H1 (cell line): ENCODE measurements around the gene GALNTL6. TPM values are rescaled to one million over a fixed set of nuclear protein-coding genes. Genes with fewer than 3 reads are reported as not detected.

Experiments
- CTCF ChIA-PET: fragments of 300-600 bp; sonication (Branson Sonifier 250); formaldehyde crosslinking; loops from one replicate; lab custom pipeline; 2021; ENCODE audit not compliant: partially characterized antibody; lab: Charles Lee
- POLR2A ChIA-PET: fragments of 300-600 bp; sonication (Branson Sonifier 250); formaldehyde crosslinking; loops from one replicate; lab custom pipeline; 2021; ENCODE audit warnings: inconsistent platforms; ENCODE audit not compliant: partially characterized antibody; lab: Charles Lee
- DNase-seq, 2 experiments: peaks; one replicate each; pipeline versions ENCODE4 v3.0.0 to v3.0.0-alpha.2; 2010 to 2022; ENCODE audit warnings: low spot score in 2 of 2, low read depth in 1 of 2, mixed read lengths in 1 of 2
- FAIRE-seq: peaks from 2 replicates; lab custom pipeline; 2011; peaks lifted over from hg19 to GRCh38; lab: Jason Lieb, UNC
- H2AFZ ChIP-seq: 2 replicates; pipeline ENCODE4 v1.8.1; 2012; ENCODE audit warnings: low read length, inconsistent platforms
- H2AK5ac ChIP-seq: 2 replicates; pipeline ENCODE4 v1.6.1; 2013; ENCODE audit warnings: low read depth, low read length
- H2BK120ac ChIP-seq: replicated peaks from 2 replicates; pipeline ENCODE3; 2013; ENCODE audit warnings: low read depth, low read length, inconsistent platforms
- H2BK12ac ChIP-seq: 2 replicates; pipeline ENCODE4 v1.6.1; 2013; ENCODE audit warnings: low read depth, low read length
- H2BK15ac ChIP-seq: 2 replicates; pipeline ENCODE4 v1.6.1; 2013; ENCODE audit warnings: low read length
- H2BK20ac ChIP-seq: 2 replicates; pipeline ENCODE4 v1.6.1; 2013; ENCODE audit warnings: low read length
- H2BK5ac ChIP-seq: 2 replicates; pipeline ENCODE4 v1.6.1; 2013; ENCODE audit warnings: low read depth, low read length
- H3K14ac ChIP-seq: 2 replicates; pipeline ENCODE4 v1.6.1; 2013; ENCODE audit warnings: inconsistent platforms; ENCODE audit not compliant: insufficient read length
- H3K18ac ChIP-seq: 2 replicates; pipeline ENCODE4 v1.6.1; 2013; ENCODE audit warnings: low read length; ENCODE audit errors: extremely low read depth
- H3K23ac ChIP-seq: 2 replicates; pipeline ENCODE4 v1.6.1; 2013; ENCODE audit warnings: inconsistent platforms; ENCODE audit not compliant: insufficient read length
- H3K23me2 ChIP-seq: 2 replicates; pipeline ENCODE4 v1.6.1; 2013; ENCODE audit warnings: low read depth, low read length
- H3K27ac ChIP-seq: 2 replicates; pipeline ENCODE4 v1.6.1; 2011; ENCODE audit warnings: low read depth, low read length, inconsistent platforms
- H3K27me3 ChIP-seq, 4 experiments: replicated peaks in 1 of 4; 1 replicate in 1 of 4; 2 replicates in 3 of 4; pipeline versions ENCODE4 v1.6.1 to v1.8.1; 2011 to 2013; ENCODE audit warnings: low read length in 3 of 4, mild to moderate bottlenecking in 3 of 4, inconsistent platforms in 2 of 4, mixed read lengths in 2 of 4, moderate library complexity in 1 of 4; ENCODE audit not compliant: control insufficient read depth in 3 of 4, insufficient read depth in 3 of 4; ENCODE audit errors: extremely low read depth in 1 of 4
- H3K36me3 ChIP-seq, 4 experiments: 2 replicates each; pipeline versions ENCODE4 v1.6.1 to v1.8.1; 2011 to 2013; ENCODE audit warnings: mild to moderate bottlenecking in 4 of 4, low read length in 3 of 4, moderate library complexity in 2 of 4, control low read depth in 1 of 4, inconsistent platforms in 1 of 4; ENCODE audit not compliant: insufficient read depth in 4 of 4, control insufficient read depth in 2 of 4
- H3K4ac ChIP-seq: replicated peaks from 2 replicates; pipeline ENCODE3; 2013; ENCODE audit warnings: low read length, low read depth, mixed read lengths, inconsistent platforms; ENCODE audit not compliant: insufficient read length
- H3K4me1 ChIP-seq, 4 experiments: replicated peaks in 1 of 4; 1 replicate in 1 of 4; 2 replicates in 3 of 4; pipeline versions ENCODE4 v1.6.1 to v1.8.1; 2011 to 2013; ENCODE audit warnings: low read length in 3 of 4, inconsistent platforms in 2 of 4, mixed read lengths in 1 of 4; ENCODE audit not compliant: insufficient read depth in 4 of 4, control insufficient read depth in 3 of 4
- H3K4me2 ChIP-seq, 2 experiments: 2 replicates each; pipeline versions ENCODE4 v1.6.1 to v1.8.1; 2011 to 2013; ENCODE audit warnings: low read depth in 2 of 2, low read length in 2 of 2, control low read depth in 1 of 2, inconsistent platforms in 1 of 2, mild to moderate bottlenecking in 1 of 2; ENCODE audit not compliant: insufficient read depth in 1 of 2
- H3K4me3 ChIP-seq, 4 experiments: fragments of 200-600, 300-600 bp in 1 of 4; sonication (generic), shearing (Covaris generic), sonication (Bioruptor Twin) in 1 of 4; 2 replicates each; pipeline versions ENCODE4 v1.5.1 to v1.8.1; 2011 to 2016; ENCODE audit warnings: low read length in 4 of 4, low read depth in 3 of 4, control low read depth in 2 of 4, inconsistent platforms in 2 of 4, mild to moderate bottlenecking in 2 of 4, mixed read lengths in 1 of 4, moderate library complexity in 1 of 4; ENCODE audit not compliant: insufficient read depth in 2 of 4; ENCODE audit errors: extremely low read depth in 1 of 4
- H3K56ac ChIP-seq: replicated peaks from 2 replicates; pipeline ENCODE3; 2013; ENCODE audit warnings: low read depth, mild to moderate bottlenecking, mixed read lengths, low read length, inconsistent platforms; ENCODE audit not compliant: insufficient read length
- H3K79me1 ChIP-seq: 2 replicates; pipeline ENCODE4 v1.6.1; 2013; ENCODE audit warnings: low read depth, low read length, control low read depth
- H3K79me2 ChIP-seq, 2 experiments: 2 replicates each; pipeline versions ENCODE4 v1.6.1 to v1.8.1; 2012 to 2013; ENCODE audit warnings: low read length in 2 of 2, mild to moderate bottlenecking in 2 of 2, inconsistent platforms in 1 of 2; ENCODE audit not compliant: insufficient read depth in 2 of 2, control insufficient read depth in 1 of 2
- H3K9ac ChIP-seq, 4 experiments: replicated peaks in 1 of 4; 1 replicate in 1 of 4; 2 replicates in 3 of 4; pipeline versions ENCODE4 v1.6.1 to v1.8.1; 2011 to 2013; ENCODE audit warnings: low read depth in 3 of 4, low read length in 3 of 4, control low read depth in 2 of 4, mild to moderate bottlenecking in 2 of 4, moderate library complexity in 2 of 4, inconsistent platforms in 1 of 4; ENCODE audit errors: extremely low read depth in 1 of 4
- H3K9me3 ChIP-seq, 2 experiments: 2 replicates each; pipeline versions ENCODE4 v1.6.1 to v1.8.1; 2012 to 2013; ENCODE audit warnings: mild to moderate bottlenecking in 2 of 2, moderate library complexity in 2 of 2, control low read depth in 1 of 2, inconsistent platforms in 1 of 2, low read depth in 1 of 2, low read length in 1 of 2, mixed read lengths in 1 of 2; ENCODE audit not compliant: insufficient read depth in 2 of 2
- H4K20me1 ChIP-seq, 2 experiments: replicated peaks in 1 of 2; 2 replicates each; pipeline versions ENCODE3 to v1.8.1; 2011 to 2013; ENCODE audit warnings: inconsistent platforms in 2 of 2, low read length in 2 of 2, mild to moderate bottlenecking in 1 of 2; ENCODE audit not compliant: insufficient read depth in 2 of 2, control insufficient read depth in 1 of 2
- H4K5ac ChIP-seq: 2 replicates; pipeline ENCODE4 v1.6.1; 2013; ENCODE audit warnings: low read length, low read depth, mixed read lengths, inconsistent platforms; ENCODE audit not compliant: insufficient read length
- H4K8ac ChIP-seq: 2 replicates; pipeline ENCODE4 v1.8.0; 2013; ENCODE audit warnings: mild to moderate bottlenecking, moderate library complexity, low read length, inconsistent platforms; ENCODE audit not compliant: insufficient read depth; ENCODE audit errors: extremely low read depth
- H4K91ac ChIP-seq: replicated peaks from 2 replicates; pipeline ENCODE3; 2013; ENCODE audit warnings: low read length, mixed read lengths, inconsistent platforms; ENCODE audit not compliant: insufficient read length
- CBX8 ChIP-seq: fragments of 300-800, 300-1000 bp; sonication (generic); IDR thresholded peaks from 2 replicates; pipeline ENCODE4 v1.7.1; 2016; ENCODE audit warnings: low read depth, low read length, borderline replicate concordance
- WGBS, 2 experiments: shearing (Covaris generic) in 1 of 2; methylation state at CpG; one replicate each; pipeline versions ENCODE4 v1.1.6 to v1.1.7; 2013 to 2015; ENCODE audit warnings: low lambda C conversion rate in 2 of 2, mixed read lengths in 2 of 2, inconsistent platforms in 1 of 2, low coverage in 1 of 2, missing lambda C conversion rate in 1 of 2; ENCODE audit not compliant: insufficient replicate concordance in 2 of 2, insufficient coverage in 1 of 2, insufficient read length in 1 of 2; ENCODE audit errors: extremely low coverage in 1 of 2, missing lambda C conversion rate in 1 of 2; 5-methylcytosine and 5-hydroxymethylcytosine counted together
- polyA plus RNA-seq, 7 experiments: library from polyadenylated mRNA; depleted of rRNA in 3 of 7; stranded (reverse) in 5 of 7; unstranded in 2 of 7; fragments of >200 nt in 5 of 7; fragments of 200-250 nt in 2 of 7; gene quantifications; 1 replicate in 5 of 7; 2 replicates in 1 of 7; 4 replicates in 1 of 7; pipeline versions ENCODE4 v1.2.1 to v1.2.3, GENCODE V29; 2011 to 2013; ENCODE audit warnings: missing spikeins in 2 of 7, mixed read lengths in 2 of 7
- total RNA-seq: library from RNA; stranded (reverse); fragmentation: NEBNext Ultra II Directional; extraction: Animal tissue kit (Norgen Biotek cat#: 25700); gene quantifications from 2 replicates; pipeline ENCODE4 v1.2.1, GENCODE V29; 2021

Gene GALNTL6
- total and polyA plus RNA-seq, 2 of the 8 experiments (the other 6 are each of a cell fraction or from before 2014, with no cell fraction given): 0.03 to 0.32 TPM

- 90% methylated on average over 4 of the region's 4 CpGs; no CpG with 5 or more reads in 1 of the 2 experiments for WGBS, 2 experiments
- Histone ChIP-seq H3K9me3 (no peaks in the 10 kb centered on the region), H4K8ac (no peak overlapping the region), H3K23me2 (no peaks in the 10 kb centered on the region), H3K4ac (no peak overlapping the region), H2BK20ac (no peak overlapping the region), H3K79me2 (no peaks in the 10 kb centered on the region), H3K79me1 (no peaks in the 10 kb centered on the region), H3K36me3 (no peaks in the 10 kb centered on the region), H3K9ac (no peak overlapping the region), H2BK15ac (no peak overlapping the region), H2BK120ac (no peak overlapping the region), H3K23ac (no peak overlapping the region), H2AK5ac (no peak overlapping the region), H4K20me1 (no peaks in the 10 kb centered on the region), H3K4me3 (no peak overlapping the region), H3K4me1 (no peaks in the 10 kb centered on the region), H3K14ac (no peak overlapping the region), H4K91ac (no peak overlapping the region), H2AFZ (no peak overlapping the region), H4K5ac (no peak overlapping the region), H3K27me3 (no peaks in the 10 kb centered on the region), H3K56ac (no peak overlapping the region), H3K4me2 (no peak overlapping the region), H3K27ac (no peak overlapping the region), H3K18ac (no peak overlapping the region), H2BK5ac (no peak overlapping the region), H2BK12ac (no peak overlapping the region)
- CTCF ChIA-PET: no interaction called here
- FAIRE-seq (no peak), DNase-seq (no peak)
- POLR2A ChIA-PET: interaction anchor here (0.6 kb wide), 1 partner anchor 775 kb away, joined by 3 read pairs; no protein-coding TSS in a partner anchor
- no peak for TF ChIP-seq CBX8
Observed at GRCh38 chr4:172786039-172786792, 973.0 kb downstream of the GALNTL6 start.
